ENCODE results near the gene DICER1.

Gene DICER1

DNA sequence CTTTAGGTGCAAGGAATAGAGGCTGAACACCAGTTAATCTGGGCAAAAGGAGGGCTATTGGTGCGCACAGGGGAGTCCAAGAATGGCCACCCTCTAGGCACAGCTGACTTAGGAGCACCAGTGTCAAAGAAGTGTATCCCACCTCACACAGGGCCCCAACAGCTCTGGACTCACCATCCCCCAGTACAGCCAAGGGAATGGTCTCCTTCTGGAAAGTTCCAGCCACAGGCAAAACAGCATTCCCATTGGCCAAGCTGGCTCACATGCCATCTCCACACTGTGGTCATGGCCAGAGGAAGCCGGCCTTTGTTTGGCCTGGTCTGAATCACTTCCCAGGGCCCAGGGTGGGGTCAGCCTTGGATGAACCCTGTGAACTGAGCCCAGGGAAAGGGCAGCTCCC, 120.1 kb downstream of the DICER1 start:
- DNase-seq (ENCODE audit: low spot score): no peak

Data from AG08395 (cell line).